HG02759 (cell line): ENCODE measurements around the gene MAMDC4.
A peak's percentile ranks its signal among the peaks of the same experiment; 100 is the strongest.
"Not testable (repeated sequence)": the region's sequence is repeated elsewhere in the genome, so short reads cannot be mapped to it uniquely, and the experiment has no call there.

Experiments
- ATAC-seq: cut with Tn5 transposase; IDR thresholded peaks from one replicate; pipeline ENCODE4 v1.9.1; 2021; ENCODE audit warnings: mild to moderate bottlenecking, moderate library complexity; ENCODE audit not compliant: unreplicated experiment

The MAMDC4 gene

GRCh38 chr9:136851941-136852663 is at the start of gene MAMDC4:
Gene MAMDC4 (plus strand): TSS chr9:136852346. CDS start chr9:136852417, 71 bp downstream.
- no peak for ATAC-seq

GRCh38 chr9:136803009-136803550 is 49.1 kb upstream of the MAMDC4 start:
- ATAC-seq, result not testable (repeated sequence)

GRCh38 chr9:136803551-136804508 is 48.3 kb upstream of the MAMDC4 start:
- ATAC-seq, result no peak

GRCh38 chr9:136804509-136805206 is 47.5 kb upstream of the MAMDC4 start:
- no peak for ATAC-seq

- ATAC-seq, result no peak
These were observed 46.9 kb upstream of the MAMDC4 start for GRCh38 chr9:136805207-136805740.

- no peak for ATAC-seq
These were observed 46.1 kb upstream of the MAMDC4 start for GRCh38 chr9:136806067-136806466.

GRCh38 chr9:136806631-136807201 is 45.4 kb upstream of the MAMDC4 start:
- no peak for ATAC-seq

GRCh38 chr9:136807281-136808074 is 44.7 kb upstream of the MAMDC4 start, which contains the start of gene RABL6:
Gene RABL6 (plus strand): TSS chr9:136807948. CDS start chr9:136808197, 249 bp downstream.
- peak; percentile 90 for ATAC-seq

GRCh38 chr9:136808075-136808805 is 43.9 kb upstream of the MAMDC4 start:
- ATAC-seq, result peak; percentile 33

- no peak for ATAC-seq
These were observed 43.4 kb upstream of the MAMDC4 start for GRCh38 chr9:136808806-136809158.

- no peak for ATAC-seq
These were observed 37.3 kb upstream of the MAMDC4 start for GRCh38 chr9:136814725-136815421.

GRCh38 chr9:136815422-136815782 is 36.7 kb upstream of the MAMDC4 start:
- no peak for ATAC-seq

GRCh38 chr9:136820971-136821825 is 30.9 kb upstream of the MAMDC4 start:
- no peak for ATAC-seq

GRCh38 chr9:136821826-136822544 is 30.2 kb upstream of the MAMDC4 start:
- no peak for ATAC-seq

- no peak for ATAC-seq
These were observed 28.8 kb upstream of the MAMDC4 start for GRCh38 chr9:136823136-136824046.
